GM12878 (cell line): ENCODE results near the gene LSAMP. TPM values are rescaled to one million over a fixed set of nuclear protein-coding genes. Genes with fewer than 3 reads are reported as not detected.

Experiments
- ATAC-seq: fragments of 200-7000 bp; cut with Tn5 transposase; 3 replicates; pipeline ENCODE4 v1.9.1; 2020; ENCODE audit warnings: mild to moderate bottlenecking, moderate library complexity
- BruUV-seq: library from RNA; stranded (reverse); fragments of 400-500 nt; replicated peaks from 2 replicates; lab custom pipeline; 2021; lab: Mats Ljungman, UMichigan
- CTCF ChIA-PET: fragments of 300-600 bp; sonication (Branson Sonifier 250); formaldehyde crosslinking; extraction: SDS; loops from one replicate; lab custom pipeline; 2021; ENCODE audit warnings: inconsistent platforms; lab: Yijun Ruan, JAX
- POLR2A ChIA-PET: fragments of 350-600 bp; formaldehyde crosslinking; extraction: SDS; loops from one replicate; lab custom pipeline; 2021; ENCODE audit warnings: inconsistent platforms; lab: Charles Lee
- RAD21 ChIA-PET: fragments of 300-600 bp; sonication (Branson Sonifier 250); formaldehyde crosslinking; loops from one replicate; lab custom pipeline; 2023; ENCODE audit warnings: antibody characterized with exemption; ENCODE audit not compliant: unreplicated experiment; lab: Charles Lee
- SMC1A ChIA-PET: fragments of 300-600 bp; sonication (Branson Sonifier 250); formaldehyde crosslinking; loops from one replicate; lab custom pipeline; 2023; ENCODE audit not compliant: unreplicated experiment, uncharacterized antibody; lab: Charles Lee
- DNase-seq: peaks from one replicate; pipeline ENCODE4 v3.0.0-alpha.2; 2011; ENCODE audit warnings: low read depth, low spot score
- FAIRE-seq: peaks from 3 replicates; lab custom pipeline; 2011; peaks lifted over from hg19 to GRCh38; lab: Jason Lieb, UNC
- H2AFZ ChIP-seq: 2 replicates; pipeline ENCODE4 v1.6.0; 2011; ENCODE audit warnings: low read depth, low read length, control low read depth; ENCODE audit not compliant: control insufficient read depth
- H3K27ac ChIP-seq: 2 replicates; pipeline ENCODE4 v1.5.1; 2011; ENCODE audit warnings: control low read depth; ENCODE audit not compliant: control insufficient read depth, insufficient read depth
- H3K27me3 ChIP-seq, 2 experiments: replicated peaks in 1 of 2; 2 replicates each; pipeline versions ENCODE4 v1.6.0 to v1.6.1; 2011; ENCODE audit warnings: low read length in 1 of 2; ENCODE audit not compliant: control insufficient read depth in 2 of 2, insufficient read depth in 2 of 2
- H3K36me3 ChIP-seq, 2 experiments: 2 replicates each; pipeline ENCODE4 v1.5.1; 2011; ENCODE audit warnings: low read length in 1 of 2; ENCODE audit not compliant: control insufficient read depth in 2 of 2, insufficient read depth in 2 of 2
- H3K4me1 ChIP-seq: 2 replicates; pipeline ENCODE4 v1.6.1; 2011; ENCODE audit warnings: mild to moderate bottlenecking, low read length, moderate library complexity, mixed read lengths; ENCODE audit not compliant: control insufficient read depth, insufficient read depth
- H3K4me2 ChIP-seq: 2 replicates; pipeline ENCODE4 v1.6.0; 2011; ENCODE audit warnings: control low read depth; ENCODE audit not compliant: control insufficient read depth, insufficient read depth
- H3K4me3 ChIP-seq: fragments of 200-600 bp; sonication (generic); 2 replicates; pipeline ENCODE4 v1.5.1; 2016
- H3K79me2 ChIP-seq: 2 replicates; pipeline ENCODE4 v1.6.0; 2011; ENCODE audit warnings: low read length; ENCODE audit not compliant: control insufficient read depth, insufficient read depth
- H3K9ac ChIP-seq: 2 replicates; pipeline ENCODE4 v1.8.0; 2011; ENCODE audit warnings: low read length, control low read depth, mixed read lengths; ENCODE audit not compliant: control insufficient read depth, insufficient read depth
- H3K9me3 ChIP-seq: replicated peaks from 3 replicates; pipeline ENCODE4 v1.5.1; 2011; ENCODE audit warnings: mild to moderate bottlenecking, low read length; ENCODE audit not compliant: control insufficient read depth, insufficient read depth
- H4K20me1 ChIP-seq: 2 replicates; pipeline ENCODE4 v1.6.0; 2011; ENCODE audit not compliant: control insufficient read depth, insufficient read depth
- ATF7 ChIP-seq: fragments of 450-650 bp; IDR thresholded peaks from 2 replicates; pipeline ENCODE4 v1.6.1; 2016; ENCODE audit warnings: low read depth, mild to moderate bottlenecking
- EP300 ChIP-seq, 2 experiments: fragments of 150-350 bp in 1 of 2; IDR thresholded peaks; 2 replicates each; pipeline ENCODE4 v1.6.1; 2011 to 2012; ENCODE audit warnings: low read depth in 2 of 2, low read length in 2 of 2, borderline replicate concordance in 1 of 2, improper control_type of control experiment in 1 of 2, inconsistent platforms in 1 of 2; ENCODE audit not compliant: control insufficient read depth in 1 of 2
- IRF4 ChIP-seq: IDR thresholded peaks from 2 replicates; pipeline ENCODE4 v1.6.1; 2011; ENCODE audit warnings: low read depth, low read length
- RAD21 ChIP-seq: IDR thresholded peaks from 2 replicates; pipeline ENCODE4 v1.6.1; 2011; ENCODE audit warnings: mild to moderate bottlenecking, low read depth, low read length, moderate library complexity; ENCODE audit not compliant: insufficient read depth
- RBBP5 ChIP-seq: fragments of 200-600 bp; sonication (generic); conservative IDR thresholded peaks from 2 replicates; pipeline ENCODE4 v1.6.1; 2016
- RELA ChIP-seq: fragments of 450-650 bp; IDR thresholded peaks from 2 replicates; pipeline ENCODE4 v1.8.0; 2014; ENCODE audit warnings: borderline replicate concordance; ENCODE audit not compliant: partially characterized antibody
- RUNX3 ChIP-seq: IDR thresholded peaks from 2 replicates; pipeline ENCODE4 v1.6.1; 2012; ENCODE audit warnings: low read length, inconsistent platforms
- SIN3A ChIP-seq: IDR thresholded peaks from 2 replicates; pipeline ENCODE4 v1.6.1; 2012; ENCODE audit warnings: low read depth, low read length, improper control_type of control experiment
- TBL1XR1 ChIP-seq: IDR thresholded peaks from 2 replicates; pipeline ENCODE4 v1.6.1; 2012; ENCODE audit warnings: low read depth, low read length, improper control_type of control experiment
- WRNIP1 ChIP-seq: IDR thresholded peaks from 2 replicates; pipeline ENCODE4 v1.6.1; 2011; ENCODE audit warnings: low read depth, low read length, improper control_type of control experiment, borderline replicate concordance
- WGBS: methylation state at CpG from one replicate; pipeline ENCODE4 v1.1.6; 2016; ENCODE audit warnings: low lambda C conversion rate; ENCODE audit not compliant: insufficient replicate concordance, insufficient coverage; ENCODE audit errors: missing lambda C conversion rate; 5-methylcytosine and 5-hydroxymethylcytosine counted together
- in situ Hi-C: fragments of 300-500 bp; cut with MboI; formaldehyde crosslinking; loops from 9 replicates; pipeline ENCODE4 v1.14.3; 2018; ENCODE audit warnings: mixed read lengths
- intact Hi-C: fragments of 100-400 bp; cut with micrococcal nuclease; formaldehyde crosslinking; loops from one replicate; pipeline ENCODE4 v1.14.2; 2022; ENCODE audit not compliant: unreplicated experiment
- polyA plus RNA-seq, 11 experiments: library from polyadenylated mRNA; depleted of rRNA in 4 of 11; unstranded in 6 of 11; stranded (reverse) in 5 of 11; fragments of >200 nt; fragmentation: Nextera tagmentation in 4 of 11; fragmentation: Illumina TruSeq in 1 of 11; extraction: Ambion mirVana in 4 of 11; extraction: Trizol in 1 of 11; gene quantifications; 1 replicate in 1 of 11; 2 replicates in 10 of 11; pipeline versions ENCODE4 v1.2.1 to v1.2.3, GENCODE V29; 2011 to 2016; ENCODE audit warnings: inconsistent platforms in 2 of 11, missing spikeins in 2 of 11, low read depth in 1 of 11
- total RNA-seq, 4 experiments: library from RNA; depleted of rRNA in 3 of 4; stranded (reverse); fragments of >200 nt in 3 of 4; fragmentation: Illumina TruSeq in 1 of 4; extraction: Trizol in 1 of 4; gene quantifications; 2 replicates each; pipeline versions ENCODE4 v1.2.1 to v1.2.3, GENCODE V29; 2013 to 2021

LSAMP gene
- total and polyA plus RNA-seq, 10 of the 15 experiments (the other 5 are each of a cell fraction or from before 2014, with no cell fraction given) = 2.0 to 12.7 (median 6.5) TPM

DNA sequence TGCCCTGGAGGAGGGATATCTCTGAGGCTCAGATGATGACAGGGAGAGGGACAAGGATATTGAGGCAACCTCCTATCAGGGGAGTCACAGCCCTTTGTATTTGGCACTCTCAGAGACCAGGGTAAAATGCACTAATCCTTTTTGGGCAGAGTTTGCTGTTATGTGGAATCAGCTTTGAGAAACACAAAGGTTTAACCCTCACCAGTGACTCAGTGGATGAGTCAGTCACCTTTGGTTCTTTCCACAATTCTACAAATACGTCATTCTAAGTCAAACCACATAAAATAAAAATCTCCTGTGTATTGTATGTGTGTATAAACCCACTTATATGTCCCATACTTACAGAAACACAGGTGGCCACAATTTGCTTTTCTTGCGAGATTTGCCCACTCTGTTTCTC is 5.1 kb downstream of the LSAMP start:
- SMC1A ChIA-PET = interaction anchor here (0.7 to 2.2 kb wide), 8 partner anchors 11 to 303 kb away, joined by 3 to 6 read pairs (median 4); no protein-coding TSS in a partner anchor
- no peak for FAIRE-seq
- peak; percentile 63 for ATAC-seq

DNA sequence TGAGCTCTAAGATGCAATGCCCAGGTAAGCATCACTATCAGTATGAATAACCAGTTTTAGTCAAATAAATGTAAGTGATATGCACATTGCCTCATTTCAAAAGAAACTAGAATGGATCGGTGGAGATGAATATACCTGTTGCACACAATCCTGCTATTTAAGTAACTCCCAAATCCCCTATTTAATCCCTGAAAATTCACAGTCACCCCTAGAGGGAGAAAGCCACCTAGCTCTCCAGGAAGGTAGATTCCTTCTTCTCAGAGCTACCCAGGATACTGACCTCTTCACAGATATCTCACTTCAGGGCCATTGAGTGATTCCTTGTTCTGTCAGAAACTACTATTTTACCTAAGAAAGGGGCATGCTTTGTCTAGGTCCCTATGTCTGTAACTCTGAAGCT is 11.7 kb downstream of the LSAMP start:
- SMC1A ChIA-PET = interaction anchor here (1.0 to 3.1 kb wide), 3 partner anchors 10 to 113 kb away, joined by 3 to 10 read pairs (median 8); partner anchors contain the start of gene LSAMP
- DNase-seq (no peak), ATAC-seq (no peak), FAIRE-seq (no peak)
- Histone ChIP-seq H3K27ac (no peak overlapping the region), H3K9ac (no peak overlapping the region), H3K4me3 (no peak overlapping the region), H3K79me2 (no peaks in the 10 kb centered on the region), H4K20me1 (no peaks in the 10 kb centered on the region), H2AFZ (no peak overlapping the region), H3K4me1 (no peaks in the 10 kb centered on the region), H3K27me3 (no peaks in the 10 kb centered on the region), H3K36me3 (no peaks in the 10 kb centered on the region), H3K4me2 (no peak overlapping the region), H3K9me3 (no peaks in the 10 kb centered on the region)
- WGBS = 33% methylated on average over 1 of the region's 1 CpG
- BruUV-seq = no TSS peak
- in situ Hi-C loops (no loop called here), intact Hi-C loops (no loop called here)
- POLR2A ChIA-PET = interaction anchor here (1.5 kb wide), 1 partner anchor 11 kb away, joined by 3 read pairs; no protein-coding TSS in a partner anchor
- TF ChIP-seq IRF4 (no peak), EP300 (IDR thresholded peaks at IDR 0.05; ENCODE audit: borderline replicate concordance in 1 of 2, control insufficient read depth in 1 of 2, low read depth in 2 of 2, low read length in 2 of 2) (no peak), RELA (no peak)
- RAD21 ChIA-PET = no interaction called here
- CTCF ChIA-PET = interaction anchor here (1.1 to 1.3 kb wide), 2 partner anchors 9 to 37 kb away, joined by 3 to 4 read pairs; no protein-coding TSS in a partner anchor

More for the DNA sequence above, 5.1 kb downstream of the LSAMP start:
- Histone ChIP-seq H3K4me2 (no peak overlapping the region), H3K27ac (no peak overlapping the region), H2AFZ (no peak overlapping the region), H3K9me3 (no peaks in the 10 kb centered on the region), H3K27me3 (peaks cover 2 to 6% of the 10 kb centered on the region in 2 experiments; a peak in 2 of 4 replicates), H3K36me3 (no peaks in the 10 kb centered on the region)
- POLR2A ChIA-PET = interaction anchor here (0.8 kb wide), 1 partner anchor 17 kb away, joined by 3 read pairs; no protein-coding TSS in a partner anchor
- CTCF ChIA-PET = interaction anchor here (1.2 kb wide), 1 partner anchor 13 kb away, joined by 3 read pairs; no protein-coding TSS in a partner anchor
- TF ChIP-seq ATF7 (peak; percentile 32; the same call in 1 of the 2 replicates), TBL1XR1 (no peak), WRNIP1 (no peak), RAD21 (no peak), EP300 (IDR thresholded peaks at IDR 0.05; ENCODE audit: borderline replicate concordance in 1 of 2, control insufficient read depth in 1 of 2, low read depth in 2 of 2, low read length in 2 of 2) (peak in 1 of 2 experiments; percentile 19; a peak in 2 of 4 replicates), RBBP5 (no peak), RUNX3 (peak; percentile 20; the same call in 1 of the 2 replicates), SIN3A (no peak)
- TF ChIP-seq, all 136 proteins: peak for 3
- H3K9ac ChIP-seq = no peak overlapping the region
- in situ Hi-C loops (no loop called here), intact Hi-C loops (no loop called here)
- BruUV-seq = no TSS peak
- WGBS = 15% methylated on average over 2 of the region's 2 CpGs
- H3K4me1 ChIP-seq = no peaks in the 10 kb centered on the region
- no peak for DNase-seq
- H3K4me3 ChIP-seq = no peak overlapping the region
- RAD21 ChIA-PET = no interaction called here
- H3K79me2 ChIP-seq = no peaks in the 10 kb centered on the region
- H4K20me1 ChIP-seq = no peaks in the 10 kb centered on the region
